ENCODE measurements around the gene PLCD4.

PLCD4 gene

DNA sequence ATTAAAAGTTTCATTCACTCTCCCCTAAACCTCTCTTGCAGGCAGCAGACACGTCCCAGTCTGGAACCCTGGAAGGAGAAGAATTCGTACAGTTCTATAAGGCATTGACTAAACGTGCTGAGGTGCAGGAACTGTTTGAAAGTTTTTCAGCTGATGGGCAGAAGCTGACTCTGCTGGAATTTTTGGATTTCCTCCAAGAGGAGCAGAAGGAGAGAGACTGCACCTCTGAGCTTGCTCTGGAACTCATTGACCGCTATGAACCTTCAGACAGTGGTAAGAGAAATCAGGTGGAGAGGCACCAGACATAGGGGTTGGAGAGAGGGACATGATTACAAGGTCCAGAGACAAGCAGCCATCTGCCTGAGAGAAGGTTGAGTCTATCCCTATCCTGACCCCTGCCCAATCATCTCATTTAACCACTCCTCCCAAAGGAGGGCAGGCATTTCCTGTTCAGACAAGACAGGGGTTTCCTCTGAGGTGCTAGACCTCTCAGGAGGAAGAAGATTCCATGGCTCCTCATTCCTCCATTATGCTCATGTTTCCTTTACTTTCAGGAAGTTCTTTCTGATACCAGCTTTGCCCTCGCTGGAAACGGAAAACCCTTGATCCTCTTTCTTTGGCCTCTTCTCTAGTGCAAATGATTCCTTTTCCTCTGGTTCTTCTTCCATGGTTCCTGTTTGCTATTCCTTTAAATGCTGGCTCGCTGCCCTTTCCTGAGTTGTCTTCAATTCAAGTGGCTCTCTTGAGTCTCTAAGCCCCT lies 15.1 kb downstream of the PLCD4 start:
- DNase-seq = no peak

DNA sequence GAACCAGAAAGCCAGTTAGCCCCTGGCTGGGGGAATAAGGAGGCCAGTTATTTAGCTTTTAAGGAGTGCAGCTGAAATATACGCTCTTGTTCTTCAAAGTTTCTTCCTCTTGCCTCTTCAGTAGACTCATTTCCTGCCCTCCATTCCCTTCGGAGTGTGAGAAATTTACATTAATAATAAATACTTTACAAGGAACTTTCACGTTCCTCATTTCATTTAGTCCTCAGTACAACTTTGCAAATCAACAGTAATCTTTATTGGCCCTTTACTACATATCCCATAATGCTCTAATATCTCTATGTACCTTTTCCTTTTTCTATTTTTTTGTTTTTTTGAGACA lies 15.6 kb downstream of the PLCD4 start:
- no peak for DNase-seq

DNA sequence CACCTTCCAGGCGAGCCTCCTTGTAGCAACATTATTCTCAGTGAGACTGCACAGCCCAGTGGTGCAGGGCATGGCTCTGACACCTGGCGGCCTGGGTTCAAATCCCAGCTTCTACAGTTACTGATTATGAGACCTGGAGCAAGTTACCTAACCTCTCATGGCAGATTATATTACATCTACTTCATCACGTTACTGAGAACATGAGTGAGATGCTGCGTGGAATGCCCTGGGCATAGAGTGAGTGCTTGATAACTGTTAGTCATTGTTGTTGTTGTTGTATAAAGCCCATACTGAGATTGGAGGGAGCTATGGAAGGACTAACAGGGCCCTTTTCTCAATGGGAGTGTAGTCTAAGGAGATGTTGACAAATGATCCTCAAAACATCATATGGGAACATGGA lies 18.7 kb downstream of the PLCD4 start:
- DNase-seq = no peak

DNA sequence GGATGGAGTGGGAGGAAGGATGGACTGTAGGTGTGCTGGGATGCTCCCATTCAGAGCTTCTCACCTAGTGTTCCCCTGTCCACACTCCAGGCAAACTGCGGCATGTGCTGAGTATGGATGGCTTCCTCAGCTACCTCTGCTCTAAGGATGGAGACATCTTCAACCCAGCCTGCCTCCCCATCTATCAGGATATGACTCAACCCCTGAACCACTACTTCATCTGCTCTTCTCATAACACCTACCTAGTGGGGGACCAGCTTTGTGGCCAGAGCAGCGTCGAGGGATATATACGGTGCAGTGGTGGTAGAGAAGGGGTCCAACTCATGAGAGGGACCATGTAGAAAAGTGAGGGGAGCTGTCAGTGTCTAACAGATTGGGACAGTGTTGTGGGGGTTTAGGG lies 20.2 kb downstream of the PLCD4 start:
- DNase-seq = no peak

DNA sequence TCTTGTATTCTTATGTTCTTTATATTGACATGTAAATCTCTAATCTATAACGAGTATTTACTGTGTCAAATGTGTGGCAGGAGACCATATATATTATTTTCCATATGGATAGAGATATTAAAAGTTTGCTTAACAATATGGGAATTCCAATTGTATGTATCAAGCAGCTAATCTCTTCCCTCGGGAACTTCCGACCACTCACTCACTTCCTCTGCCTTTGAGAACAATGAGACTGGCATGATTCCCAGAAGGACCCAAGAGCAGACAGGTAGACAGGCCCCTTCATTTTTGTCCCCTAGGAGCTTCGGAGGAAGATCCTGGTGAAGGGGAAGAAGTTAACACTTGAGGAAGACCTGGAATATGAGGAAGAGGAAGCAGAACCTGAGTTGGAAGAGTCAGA lies 24.1 kb downstream of the PLCD4 start:
- DNase-seq = no peak

DNA sequence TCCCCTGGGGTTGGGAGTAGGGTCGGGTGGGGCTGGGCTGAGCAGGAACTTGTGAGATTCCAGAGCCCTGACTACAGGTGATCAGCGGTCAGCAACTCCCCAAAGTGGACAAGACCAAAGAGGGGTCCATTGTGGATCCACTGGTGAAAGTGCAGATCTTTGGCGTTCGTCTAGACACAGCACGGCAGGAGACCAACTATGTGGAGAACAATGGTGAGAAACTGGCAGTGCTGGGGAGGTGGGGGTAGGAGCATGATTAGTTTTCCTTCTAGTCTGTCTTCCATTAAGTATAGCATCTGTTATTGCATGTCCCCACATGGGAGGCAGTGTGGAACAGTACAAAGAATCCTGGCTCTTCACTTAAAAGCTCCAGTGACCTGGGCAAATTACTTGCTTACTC lies 28.0 kb downstream of the PLCD4 start:
- DNase-seq = no peak

DNA sequence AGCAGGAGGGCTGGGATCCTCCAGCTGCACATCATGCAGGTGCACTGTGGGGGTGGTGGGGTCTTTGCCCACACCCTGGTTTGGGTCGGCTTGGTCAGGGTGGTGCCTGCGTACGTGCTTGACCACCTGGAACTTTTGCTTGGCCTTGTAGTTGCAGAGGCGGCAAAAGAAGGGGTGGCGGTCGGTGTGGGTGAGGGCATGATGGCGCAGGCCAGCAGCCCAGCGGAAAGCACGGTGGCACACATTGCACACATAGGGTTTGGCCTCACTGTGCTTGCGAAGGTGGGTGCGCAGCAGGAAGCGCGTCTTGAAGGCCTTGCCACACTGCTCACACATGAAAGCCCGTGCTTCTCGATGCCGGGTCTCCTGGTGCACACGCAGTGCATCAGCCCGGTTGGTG lies 30.7 kb downstream of the PLCD4 start:
- DNase-seq = no peak

DNA sequence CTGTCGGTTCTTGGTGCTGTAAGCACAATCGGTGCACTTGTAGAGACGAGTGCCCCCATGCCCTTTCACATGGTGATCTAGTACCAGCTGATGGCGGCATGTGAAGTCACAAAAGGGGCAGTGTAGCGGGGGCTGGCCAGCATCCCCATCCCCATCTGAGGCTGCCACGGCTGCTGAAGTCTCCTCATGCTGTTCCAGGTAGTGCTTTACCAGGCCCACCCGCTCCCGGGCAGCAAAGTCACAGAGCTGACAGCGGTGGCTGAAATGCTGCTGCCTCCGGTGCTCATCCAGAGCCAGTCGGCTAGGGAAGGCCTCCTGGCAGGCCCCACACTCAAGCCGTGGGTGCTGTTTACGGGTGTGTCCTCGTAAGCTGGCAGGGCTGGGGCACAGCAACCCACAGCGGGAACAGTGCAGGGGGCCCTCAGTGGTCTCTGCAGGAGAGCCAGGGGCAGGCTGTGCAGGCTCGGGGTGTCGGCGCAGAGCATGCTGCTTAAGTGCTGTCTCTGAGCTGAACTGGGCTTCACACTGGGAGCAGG lies 34.5 kb downstream of the PLCD4 start:
- no peak for DNase-seq

DNA sequence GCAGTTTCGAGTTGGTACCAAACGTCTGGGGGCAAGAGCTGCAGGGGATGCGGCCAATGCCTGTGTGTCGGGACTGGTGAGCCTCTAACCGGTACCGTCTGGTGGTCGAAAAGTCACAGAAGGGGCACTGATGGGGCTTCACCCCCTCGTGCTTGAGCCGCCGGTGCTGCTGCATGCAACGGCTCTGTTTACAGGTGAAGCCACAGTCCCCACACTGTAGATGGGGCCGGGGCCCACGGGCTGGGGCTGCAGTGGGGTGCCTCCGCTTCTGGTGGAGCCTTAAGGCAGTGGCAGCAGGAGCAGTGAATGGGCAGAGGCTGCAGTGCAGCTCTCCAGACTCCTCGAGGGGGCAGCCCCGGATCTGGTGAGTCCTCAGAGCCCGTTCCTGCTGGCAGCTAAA lies 35.1 kb downstream of the PLCD4 start:
- DNase-seq = no peak

DNA sequence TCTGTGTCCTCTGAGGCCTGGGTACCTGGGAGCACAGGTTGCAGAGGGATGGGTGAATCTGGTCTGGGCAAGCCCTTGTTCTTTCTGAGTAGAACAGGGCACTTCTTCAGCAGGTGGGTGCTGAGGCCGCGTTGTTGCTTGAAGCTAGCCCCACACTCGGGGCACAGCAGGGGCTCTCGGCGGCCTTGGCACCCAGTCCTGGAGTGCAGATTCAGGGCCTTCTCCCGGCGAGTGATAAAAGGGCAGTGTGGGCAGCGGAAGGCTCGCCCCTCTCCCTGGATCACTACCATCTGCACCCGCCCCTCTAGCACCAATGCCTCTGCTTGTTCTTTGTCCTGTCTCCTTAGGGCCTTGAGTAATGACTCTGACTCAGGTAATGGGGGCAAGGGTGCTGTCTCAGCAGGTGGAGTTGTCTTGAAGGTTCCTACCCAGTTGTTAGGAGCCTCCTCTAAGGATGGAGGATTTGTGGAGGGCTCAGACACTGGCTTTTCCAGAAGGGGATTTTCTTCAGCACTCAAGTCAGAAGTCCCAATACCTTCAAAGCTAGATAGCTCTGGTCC lies 36.1 kb downstream of the PLCD4 start:
- no peak for DNase-seq

DNA sequence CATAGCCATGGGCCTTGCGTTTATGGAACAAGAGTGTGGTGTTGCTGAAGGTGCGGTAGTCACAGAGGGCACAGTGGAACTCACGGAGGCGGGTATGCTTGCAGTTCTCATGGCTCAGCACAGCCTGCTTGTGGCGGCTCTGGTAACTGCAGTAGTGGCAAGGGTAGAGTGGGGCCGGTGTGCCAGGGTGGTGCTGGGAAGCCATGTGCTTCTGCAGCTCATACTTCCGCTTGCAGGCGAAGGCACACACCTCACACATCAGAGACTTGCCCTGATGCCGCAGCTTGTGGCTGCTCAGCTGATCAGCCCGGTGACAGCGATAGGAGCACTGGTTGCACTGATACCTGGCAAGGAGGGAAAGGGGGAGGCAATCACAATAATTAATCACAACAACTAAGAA lies 37.0 kb downstream of the PLCD4 start:
- no peak for DNase-seq

DNA sequence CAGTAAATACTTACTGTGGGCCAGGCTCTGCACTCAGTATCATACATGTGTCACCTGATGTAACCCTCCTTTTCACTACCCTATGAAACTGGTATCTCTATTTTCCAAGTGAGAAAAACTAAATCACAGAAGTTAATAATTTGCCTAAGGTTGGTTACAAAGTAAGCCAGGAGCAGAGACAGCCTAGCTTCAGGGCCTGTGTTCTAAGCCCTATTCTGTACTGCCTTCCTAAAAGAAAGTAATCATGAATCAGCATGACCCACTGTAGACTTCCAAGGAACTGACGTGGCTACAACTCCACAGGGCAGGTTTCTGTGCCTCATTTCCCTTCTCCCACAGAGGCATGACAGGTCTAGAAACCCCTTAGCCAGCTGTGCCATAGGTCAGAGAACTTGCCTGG lies 37.4 kb downstream of the PLCD4 start:
- DNase-seq = no peak

DNA sequence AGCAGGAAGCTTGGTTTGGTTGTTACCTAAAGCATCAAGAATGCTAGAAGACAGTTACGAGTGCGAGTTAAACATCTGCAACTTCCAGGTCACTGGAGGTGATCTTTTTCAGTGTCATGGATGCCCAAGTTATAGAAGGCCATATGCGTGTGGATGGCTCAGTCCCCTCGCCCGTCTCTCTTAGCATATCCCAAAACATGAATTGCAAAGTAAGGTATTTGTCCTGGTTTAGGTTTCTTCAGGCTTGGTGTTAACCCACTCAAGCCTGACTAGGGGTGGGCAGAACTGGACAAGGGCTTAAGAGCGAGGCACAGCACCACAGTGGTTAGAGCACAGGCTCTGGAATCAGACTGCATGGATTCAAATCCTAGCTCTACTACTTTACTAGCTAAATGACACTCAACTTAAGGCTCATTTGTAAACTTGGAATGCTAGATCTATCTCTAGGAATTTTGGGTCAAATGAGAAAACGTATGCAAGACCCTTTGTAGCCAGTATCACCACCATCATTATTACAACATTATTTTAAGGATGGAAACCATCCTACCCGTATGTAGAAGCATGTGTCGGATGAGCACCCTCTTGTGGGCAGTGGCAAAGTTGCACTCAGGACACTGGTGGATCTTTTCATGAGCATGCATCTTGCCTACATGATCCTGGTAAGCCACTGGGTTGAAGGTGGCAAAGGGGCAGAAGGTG lies 40.5 kb downstream of the PLCD4 start:
- DNase-seq = peak; percentile 10

DNA sequence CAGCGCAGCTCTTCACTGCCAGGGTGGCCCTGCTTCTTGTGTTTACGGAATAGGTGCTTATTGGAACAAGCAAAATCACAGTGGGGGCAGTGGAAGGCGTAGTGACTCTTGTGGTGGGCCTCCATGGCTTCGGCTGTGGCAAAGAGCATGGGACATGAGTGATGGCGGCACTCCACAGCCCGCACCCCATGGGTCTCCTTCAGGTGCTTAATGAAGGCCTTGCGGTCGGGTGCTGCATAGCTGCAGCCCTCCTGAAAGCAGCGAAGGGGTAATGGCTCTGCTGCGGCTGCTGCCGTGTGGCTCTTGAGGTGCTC lies 41.0 kb downstream of the PLCD4 start:
- DNase-seq = no peak

DNA sequence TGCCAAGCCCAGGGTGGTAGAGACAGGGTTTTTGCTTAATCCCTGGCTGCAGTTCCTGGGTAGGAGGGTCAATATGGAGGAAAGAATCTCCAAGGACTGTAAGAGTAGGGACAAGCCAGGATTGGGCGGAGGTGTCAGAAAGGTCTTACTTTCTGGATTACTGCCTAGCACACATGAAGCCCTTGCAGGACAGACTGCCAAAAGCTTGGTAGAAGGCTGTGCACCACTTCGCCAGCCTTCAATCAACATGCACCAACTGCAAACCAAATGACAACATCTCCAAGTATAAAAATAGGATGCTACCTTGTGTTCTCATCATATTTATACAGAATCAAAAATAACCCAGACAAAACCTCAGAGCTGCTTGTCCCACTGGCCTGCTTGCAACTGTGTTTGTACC lies 48.1 kb downstream of the PLCD4 start:
- no peak for DNase-seq

DNA sequence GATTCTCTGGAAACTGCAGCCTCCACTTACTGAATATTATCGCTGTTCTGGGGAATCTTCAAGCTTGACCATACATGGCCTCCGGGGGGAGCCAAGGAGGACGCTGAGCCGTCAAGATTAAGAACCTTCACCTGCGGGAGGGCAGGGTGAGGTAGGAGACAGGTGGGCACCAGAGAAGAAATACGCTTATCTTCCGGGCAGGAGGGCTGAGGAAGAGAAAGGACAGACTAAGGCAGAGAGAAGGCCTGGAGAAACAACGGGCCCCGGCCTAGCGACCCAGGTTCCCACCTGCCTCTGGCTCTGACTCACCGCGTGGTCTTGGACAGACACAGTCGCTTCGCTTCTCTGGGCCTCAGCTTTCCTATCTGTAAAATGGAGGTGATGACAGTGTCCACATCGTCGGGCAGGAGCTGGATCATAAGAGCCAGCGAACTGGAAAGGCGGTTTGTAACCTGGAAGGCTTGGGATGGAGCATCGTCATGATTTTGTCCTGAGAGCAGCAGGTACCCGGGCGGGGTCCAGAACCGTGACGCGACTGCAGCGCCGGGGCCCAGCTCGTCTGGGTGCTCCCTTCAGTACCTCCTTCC lies 51.1 kb downstream of the PLCD4 start:
- DNase-seq = no peak

DNA sequence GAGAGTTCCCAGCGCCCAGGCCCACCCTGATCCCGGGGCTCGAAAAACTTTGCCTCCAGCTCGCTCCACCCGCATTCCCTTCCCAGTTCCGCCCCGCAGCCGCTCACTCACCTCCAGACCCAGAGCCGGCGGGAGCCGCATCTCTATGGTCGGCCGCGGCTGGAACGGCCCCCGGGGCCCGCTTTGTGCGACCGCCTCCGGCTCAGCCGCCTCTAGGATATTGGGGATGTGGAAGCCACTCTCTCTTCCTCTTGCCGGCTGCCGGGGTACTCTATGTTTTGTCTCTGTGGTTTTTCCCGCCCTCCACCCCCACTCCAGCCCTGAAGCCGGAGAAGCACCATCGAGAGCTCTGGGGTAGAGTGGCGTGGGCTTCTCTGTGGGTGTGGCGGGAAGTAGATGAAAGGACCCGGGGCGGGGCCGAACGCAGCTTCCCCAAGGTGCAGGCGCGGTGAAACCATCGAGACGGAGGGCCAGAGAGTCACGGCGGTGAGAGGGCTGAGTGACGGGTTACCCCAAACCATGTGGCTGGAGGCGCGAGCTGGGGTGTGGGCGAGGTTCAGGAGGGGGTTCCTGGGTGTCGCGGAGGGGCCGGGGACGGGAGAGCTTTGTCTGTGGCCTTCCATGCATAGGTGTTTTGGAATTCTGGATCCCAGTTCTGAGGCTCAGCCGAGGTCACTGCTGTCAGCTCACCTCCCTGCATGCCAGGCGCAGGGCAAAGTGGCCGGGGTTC lies 51.7 kb downstream of the PLCD4 start, which contains the start of the genes BCS1L and ZNF142:
BCS1L (plus strand) TSS at position 426 of the 730 bp plus-strand sequence. CDS start 1,305 bp downstream, outside the sequence.
ZNF142 (minus strand) TSS at position 366 of the 730 bp plus-strand sequence. CDS start 3,194 bp downstream, outside the sequence.
- DNase-seq = peak; percentile 78

DNA sequence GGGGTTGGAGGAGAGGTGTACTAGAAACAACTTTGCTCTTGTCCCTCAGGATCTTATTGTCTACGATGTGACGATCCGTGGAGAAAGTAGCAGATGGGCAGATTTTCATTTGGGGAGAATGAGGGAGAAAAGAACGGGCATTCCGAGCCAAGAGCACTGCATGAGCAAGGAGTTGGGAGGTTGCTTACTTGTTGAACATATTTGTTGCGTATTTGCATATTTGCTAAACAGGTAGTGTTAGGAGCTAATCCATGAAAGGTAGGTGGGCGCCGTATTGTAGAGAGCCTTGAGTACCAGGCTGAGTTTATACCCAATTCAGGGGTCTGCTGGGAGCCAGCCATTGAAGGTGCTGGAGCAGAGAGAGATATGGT lies 52.3 kb downstream of the PLCD4 start:
- DNase-seq = no peak

DNA sequence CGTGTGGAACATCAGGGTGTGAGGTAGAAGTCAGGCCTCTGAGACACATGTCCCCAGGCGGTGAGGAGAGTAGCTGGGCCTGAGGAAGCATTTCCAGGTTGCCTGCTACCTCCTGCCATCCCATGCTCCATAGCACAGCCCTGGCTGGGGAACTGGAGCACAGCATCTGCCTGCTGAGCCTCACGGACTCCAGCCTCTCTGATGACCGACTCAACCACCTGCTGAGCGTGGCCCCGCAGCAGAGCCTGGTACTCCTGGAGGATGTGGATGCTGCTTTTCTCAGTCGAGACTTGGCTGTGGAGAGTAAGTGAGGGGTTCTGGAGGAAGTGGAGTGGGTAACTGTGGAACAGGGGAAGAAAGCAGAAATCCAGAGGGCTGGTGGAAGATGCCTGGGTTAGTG lies 54.7 kb downstream of the PLCD4 start:
- DNase-seq = no peak

DNA sequence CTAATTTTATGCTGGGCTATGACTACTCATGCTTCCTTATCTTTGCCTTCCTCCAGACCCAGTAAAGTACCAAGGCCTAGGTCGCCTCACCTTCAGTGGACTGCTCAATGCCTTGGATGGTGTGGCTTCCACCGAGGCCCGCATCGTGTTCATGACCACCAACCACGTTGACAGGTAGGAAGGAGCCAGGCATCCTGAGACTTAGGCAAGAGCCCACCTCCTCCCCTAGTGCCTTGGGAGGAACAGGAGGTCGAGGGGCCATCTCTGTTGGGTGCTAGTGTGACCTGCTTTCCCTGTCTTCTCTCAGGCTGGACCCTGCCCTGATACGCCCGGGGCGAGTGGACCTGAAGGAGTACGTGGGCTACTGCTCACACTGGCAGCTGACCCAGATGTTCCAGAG lies 55.1 kb downstream of the PLCD4 start:
- no peak for DNase-seq

DNA sequence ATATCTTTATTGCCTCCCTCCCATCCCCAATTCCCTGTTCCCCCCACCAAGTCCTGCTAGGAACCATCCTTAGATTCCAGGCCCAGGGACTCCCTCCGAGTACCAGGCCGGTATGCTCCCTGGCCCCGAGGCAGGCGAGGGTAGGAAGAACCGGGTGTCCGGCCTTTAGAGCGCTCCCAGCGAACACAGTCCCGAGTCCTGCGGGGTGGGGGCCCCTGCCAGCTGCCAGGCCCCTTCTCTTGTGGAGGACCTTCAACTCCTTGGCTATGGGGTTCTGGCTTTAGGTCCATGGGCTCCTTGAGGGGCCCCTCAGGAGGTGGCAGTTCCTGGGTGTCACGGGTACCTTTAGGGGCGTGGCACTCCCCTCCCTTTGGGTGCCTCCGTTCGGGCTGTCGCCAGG lies 56.2 kb downstream of the PLCD4 start:
- no peak for DNase-seq

DNA sequence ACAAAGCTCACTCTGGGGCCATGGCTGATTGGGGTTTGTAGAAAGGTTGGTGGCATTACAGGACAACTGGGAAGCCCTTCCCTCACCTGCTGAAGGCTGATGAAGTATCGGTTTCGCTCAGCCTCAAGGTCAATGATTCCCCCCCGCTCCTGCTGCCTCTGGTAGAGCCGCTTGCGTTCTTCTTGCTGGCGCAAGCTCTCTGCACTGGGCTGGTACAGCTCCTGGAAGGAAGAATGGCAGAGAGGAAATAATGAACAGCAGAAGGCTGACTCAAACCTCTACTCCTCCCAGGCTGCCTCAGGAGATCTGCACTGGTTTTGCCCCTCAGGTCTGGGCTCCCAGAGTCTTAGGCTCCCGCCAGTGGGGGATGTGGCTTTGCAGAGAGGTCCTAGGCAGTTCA lies 57.0 kb downstream of the PLCD4 start:
- no peak for DNase-seq

DNA sequence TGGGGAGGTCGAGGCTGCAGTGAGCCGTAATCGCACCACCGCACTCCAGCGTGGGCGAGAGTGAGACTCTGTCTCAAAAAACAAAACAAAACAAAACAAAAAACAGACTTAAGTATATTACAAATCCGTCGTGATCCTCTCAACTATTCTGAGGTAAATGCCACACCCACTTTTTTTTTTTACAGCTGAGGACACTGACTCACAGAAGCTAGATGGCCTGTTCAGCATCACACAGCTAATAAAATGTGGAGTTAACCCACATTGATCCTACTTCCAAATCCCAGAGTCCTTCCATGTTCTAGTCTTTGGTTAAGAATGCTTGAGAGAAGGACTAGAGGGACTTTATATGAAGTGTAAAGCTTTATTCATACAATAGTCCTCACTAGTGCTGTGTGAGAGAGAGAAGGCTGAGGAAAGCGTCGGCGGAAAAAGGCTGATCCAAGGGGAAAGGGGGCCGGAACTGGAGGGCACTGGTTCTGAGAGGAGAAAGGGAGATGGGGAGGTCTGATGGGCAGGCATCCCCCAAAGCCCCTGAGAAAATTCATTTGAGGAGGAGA lies 63.5 kb downstream of the PLCD4 start:
- no peak for DNase-seq

Data from effector CD8-positive, alpha-beta T cell (primary cell).